GM18508 (cell line): ENCODE data around the gene RGS7.
"Not testable (repeated sequence)": the region's sequence is repeated elsewhere in the genome, so short reads cannot be mapped to it uniquely, and the experiment has no call there.

Experiments used
- ATAC-seq: cut with Tn5 transposase; IDR thresholded peaks from one replicate; pipeline ENCODE4 v1.9.1; 2021; ENCODE audit warnings: moderate number of reproducible peaks; ENCODE audit not compliant: insufficient read depth, unreplicated experiment

The RGS7 gene

GRCh38 chr1:240946926-240947325 lies 410.1 kb downstream of the RGS7 start:
- peak; percentile 71 for ATAC-seq

- no peak for ATAC-seq
Measured at GRCh38 chr1:240942901-240943300, 414.1 kb downstream of the RGS7 start.

- no peak for ATAC-seq
Measured at GRCh38 chr1:240941701-240942370, 415.2 kb downstream of the RGS7 start.

GRCh38 chr1:240936911-240937668 lies 419.9 kb downstream of the RGS7 start:
- no peak for ATAC-seq

GRCh38 chr1:240935920-240936319 lies 421.1 kb downstream of the RGS7 start:
- ATAC-seq = no peak

GRCh38 chr1:240931031-240931430 lies 426.0 kb downstream of the RGS7 start:
- no peak for ATAC-seq

GRCh38 chr1:240928265-240928664 lies 428.7 kb downstream of the RGS7 start:
- ATAC-seq = no peak

- no peak for ATAC-seq
Measured at GRCh38 chr1:240927821-240928220, 429.2 kb downstream of the RGS7 start.

- no peak for ATAC-seq
Measured at GRCh38 chr1:240925273-240925672, 431.7 kb downstream of the RGS7 start.

- ATAC-seq = no peak
Measured at GRCh38 chr1:240917976-240918375, 439.0 kb downstream of the RGS7 start.

- no peak for ATAC-seq
Measured at GRCh38 chr1:240914506-240914905, 442.5 kb downstream of the RGS7 start.

GRCh38 chr1:240912821-240913220 lies 444.2 kb downstream of the RGS7 start:
- no peak for ATAC-seq

- ATAC-seq = peak; percentile 86
Measured at GRCh38 chr1:240909701-240910457, 447.1 kb downstream of the RGS7 start.

- no peak for ATAC-seq
Measured at GRCh38 chr1:240906477-240906876, 450.5 kb downstream of the RGS7 start.

- no peak for ATAC-seq
Measured at GRCh38 chr1:240905225-240905765, 451.7 kb downstream of the RGS7 start.

- ATAC-seq = not testable (repeated sequence)
Measured at GRCh38 chr1:240895424-240895823, 461.6 kb downstream of the RGS7 start.

GRCh38 chr1:240888787-240889048 lies 468.3 kb downstream of the RGS7 start:
- ATAC-seq = no peak

GRCh38 chr1:240888039-240888786 lies 468.8 kb downstream of the RGS7 start:
- no peak for ATAC-seq

GRCh38 chr1:240883490-240883889 lies 473.5 kb downstream of the RGS7 start:
- ATAC-seq = no peak

- ATAC-seq = not testable (repeated sequence)
Measured at GRCh38 chr1:240882656-240883308, 474.2 kb downstream of the RGS7 start.
